CD4-positive, alpha-beta T cell (primary cell): ENCODE data around the gene PPP1R9B. TPM values are rescaled to one million over a fixed set of nuclear protein-coding genes. Genes with fewer than 3 reads are reported as not detected.

Experiments used
- ATAC-seq: fragments of 200-7000 bp; cut with Tn5 transposase; one replicate; pipeline ENCODE4 v1.10.0; 2022; ENCODE audit warnings: mild to moderate bottlenecking; ENCODE audit not compliant: poor library complexity
- CTCF ChIA-PET: fragments of 350-600 bp; sonication (Branson Sonifier 250); formaldehyde crosslinking; loops from one replicate; lab custom pipeline; 2021; ENCODE audit warnings: antibody characterized with exemption, inconsistent platforms; lab: Charles Lee
- POLR2A ChIA-PET: fragments of 350-600 bp; sonication (Branson Sonifier 250); formaldehyde crosslinking; loops from one replicate; lab custom pipeline; 2021; ENCODE audit warnings: antibody characterized with exemption, inconsistent platforms; lab: Charles Lee
- DNase-seq, 14 experiments: peaks; one replicate each; pipeline ENCODE4 v3.0.0-alpha.2; 2013 to 2020; ENCODE audit warnings: mixed read lengths in 2 of 14
- H3K27ac ChIP-seq, 2 donors: one replicate each; pipeline versions ENCODE4 v1.5.1 to v1.7.0; 2013; ENCODE audit warnings: low read length in 2 of 2, low read depth in 1 of 2, mild to moderate bottlenecking in 1 of 2
- H3K27me3 ChIP-seq, 2 experiments: 1 replicate in 1 of 2; 2 replicates in 1 of 2; pipeline versions ENCODE4 v1.6.1 to v1.7.0; 2013; ENCODE audit warnings: low read length in 2 of 2, control low read depth in 1 of 2, mild to moderate bottlenecking in 1 of 2, moderate library complexity in 1 of 2; ENCODE audit not compliant: insufficient read depth in 2 of 2, control insufficient read depth in 1 of 2
- H3K36me3 ChIP-seq: one replicate; pipeline ENCODE4 v1.6.1; 2013; ENCODE audit warnings: low read length, control low read depth; ENCODE audit not compliant: insufficient read depth
- H3K4me1 ChIP-seq: one replicate; pipeline ENCODE4 v1.6.1; 2013; ENCODE audit warnings: low read length, control low read depth; ENCODE audit not compliant: insufficient read depth
- H3K4me3 ChIP-seq: one replicate; pipeline ENCODE4 v1.5.1; 2013; ENCODE audit warnings: mild to moderate bottlenecking, low read length, moderate library complexity
- H3K9me3 ChIP-seq, 2 experiments: 1 replicate in 1 of 2; 2 replicates in 1 of 2; pipeline versions ENCODE4 v1.6.1 to v1.7.0; 2013; ENCODE audit warnings: low read length in 2 of 2, mild to moderate bottlenecking in 2 of 2, control low read depth in 1 of 2, moderate library complexity in 1 of 2; ENCODE audit not compliant: control insufficient read depth in 1 of 2, insufficient read depth in 1 of 2
- H3K27ac Mint-ChIP-seq: one replicate; pipeline ENCODE4 v1.8.0; 2020; ENCODE audit warnings: mixed read lengths
- H3K27me3 Mint-ChIP-seq: one replicate; pipeline ENCODE4 v1.8.0; 2021; ENCODE audit warnings: mixed read lengths
- H3K36me3 Mint-ChIP-seq: one replicate; pipeline ENCODE4 v1.8.0; 2021; ENCODE audit warnings: low read depth, mixed read lengths
- H3K4me1 Mint-ChIP-seq: one replicate; pipeline ENCODE4 v1.8.0; 2021; ENCODE audit warnings: low read depth, mixed read lengths
- H3K4me3 Mint-ChIP-seq: one replicate; pipeline ENCODE4 v1.8.0; 2020; ENCODE audit warnings: mild to moderate bottlenecking, mixed read lengths
- H3K9me3 Mint-ChIP-seq: one replicate; pipeline ENCODE4 v1.8.0; 2020; ENCODE audit warnings: mixed read lengths
- CTCF ChIP-seq: fragments of 200-600 bp; IDR thresholded peaks from one replicate; pipeline ENCODE4 v1.8.0; 2022; ENCODE audit warnings: antibody characterized with exemption, mild to moderate bottlenecking
- intact Hi-C, 2 experiments: fragments of 100-400 bp; cut with DNase I in 1 of 2; cut with micrococcal nuclease in 1 of 2; formaldehyde crosslinking; loops; one replicate each; pipeline versions ENCODE4 v1.15.1 to v1.9.0; 2023 to 2025; cut with DNase I, micrococcal nuclease
- total RNA-seq, 174 experiments: library from RNA in 2 of 174; stranded (reverse) in 2 of 174; gene quantifications; one replicate each; pipeline ENCODE4 v1.2.3 and lab custom pipeline; 2021 to 2026

The PPP1R9B gene
- total RNA-seq, 2 experiments from 2014 or later, result 53.4 to 55.7 TPM

GRCh38 chr17:50133769-50134099, 16.7 kb downstream of the PPP1R9B start:
- H3K27ac ChIP-seq, result no peak overlapping the region
- Mint-ChIP-seq H3K27me3 (peaks cover 22% of the 10 kb centered on the region), H3K27ac (no peak overlapping the region), H3K9me3 (no peaks in the 10 kb centered on the region), H3K4me1 (peaks cover 42% of the 10 kb centered on the region), H3K4me3 (no peak overlapping the region), H3K36me3 (peaks cover 58% of the 10 kb centered on the region)
- DNase-seq (no peak), ATAC-seq (no peak)
- H3K4me3 ChIP-seq, result no peak overlapping the region
- CTCF ChIA-PET, result no interaction called here
- H3K27me3 ChIP-seq, result peaks cover 9 to 10% of the 10 kb centered on the region in 2 experiments
- intact Hi-C loops, result loop anchor here in 1 of 2 experiments (5.0 kb wide), 1 partner anchor 34 kb away; the partner anchor contains the start of gene SGCA
- POLR2A ChIA-PET, result no interaction called here
- no peak for TF ChIP-seq CTCF
- peaks cover 41% of the 10 kb centered on the region for H3K4me1 ChIP-seq
- no peaks in the 10 kb centered on the region for H3K9me3 ChIP-seq
- H3K36me3 ChIP-seq, result peaks cover 45% of the 10 kb centered on the region

- H3K9me3 ChIP-seq, result no peaks in the 10 kb centered on the region
- H3K4me1 Mint-ChIP-seq, result peaks cover 42% of the 10 kb centered on the region
- TF ChIP-seq CTCF, result no peak
- DNase-seq (no peak), ATAC-seq (no peak)
- no peak overlapping the region for H3K4me3 Mint-ChIP-seq
- H3K27ac ChIP-seq, result no peak overlapping the region
- H3K4me1 ChIP-seq, result peaks cover 42% of the 10 kb centered on the region
- H3K36me3 Mint-ChIP-seq, result peaks cover 53% of the 10 kb centered on the region
- H3K36me3 ChIP-seq, result peaks cover 40% of the 10 kb centered on the region
- peaks cover 27% of the 10 kb centered on the region for H3K27me3 Mint-ChIP-seq
- intact Hi-C loops, result loop anchor here in 1 of 2 experiments (5.0 kb wide), 1 partner anchor 34 kb away; the partner anchor contains the start of gene SGCA
- CTCF ChIA-PET, result interaction anchor here (2.7 kb wide), 1 partner anchor 28 kb away, joined by 12 read pairs; no protein-coding TSS in a partner anchor
- H3K27me3 ChIP-seq, result peaks cover 10 to 13% of the 10 kb centered on the region in 2 experiments
- no peak overlapping the region for H3K27ac Mint-ChIP-seq
- POLR2A ChIA-PET, result interaction anchor here (1.0 kb wide), 1 partner anchor 17 kb away, joined by 5 read pairs; the partner anchor contains the start of gene PPP1R9B
- H3K9me3 Mint-ChIP-seq, result no peaks in the 10 kb centered on the region
- no peak overlapping the region for H3K4me3 ChIP-seq
Measured at GRCh38 chr17:50133028-50133768, 17.3 kb downstream of the PPP1R9B start.

GRCh38 chr17:50132104-50132794, 18.2 kb downstream of the PPP1R9B start:
- peaks cover 30% of the 10 kb centered on the region for H3K36me3 ChIP-seq
- CTCF ChIA-PET, result interaction anchor here (1.2 to 3.1 kb wide), 4 partner anchors 8 to 38 kb away, joined by 3 to 12 read pairs (median 7); no protein-coding TSS in a partner anchor
- no peak overlapping the region for H3K27ac ChIP-seq
- peaks cover 36% of the 10 kb centered on the region for H3K4me1 ChIP-seq
- no peaks in the 10 kb centered on the region for H3K9me3 Mint-ChIP-seq
- H3K4me3 Mint-ChIP-seq, result peak overlapping the region; percentile 38
- peak overlapping the region; percentile 81 for H3K27ac Mint-ChIP-seq
- ATAC-seq (no peak), DNase-seq (no peak)
- no peaks in the 10 kb centered on the region for H3K9me3 ChIP-seq
- H3K4me3 ChIP-seq, result no peak overlapping the region
- H3K36me3 Mint-ChIP-seq, result peaks cover 43% of the 10 kb centered on the region
- intact Hi-C loops, result loop anchor here in 1 of 2 experiments (5.0 kb wide), 1 partner anchor 35 kb away; the partner anchor contains the start of gene SGCA
- peaks cover 10 to 13% of the 10 kb centered on the region in 2 experiments for H3K27me3 ChIP-seq
- POLR2A ChIA-PET, result interaction anchor here (0.7 to 1.0 kb wide), 3 partner anchors 8 to 18 kb away, joined by 3 to 5 read pairs (median 4); partner anchors contain the start of gene PPP1R9B
- peaks cover 27% of the 10 kb centered on the region for H3K27me3 Mint-ChIP-seq
- H3K4me1 Mint-ChIP-seq, result peaks cover 33% of the 10 kb centered on the region
- no peak for TF ChIP-seq CTCF
